ENCODE results near the gene MEF2A.

- TF ChIP-seq, protein P1, sequence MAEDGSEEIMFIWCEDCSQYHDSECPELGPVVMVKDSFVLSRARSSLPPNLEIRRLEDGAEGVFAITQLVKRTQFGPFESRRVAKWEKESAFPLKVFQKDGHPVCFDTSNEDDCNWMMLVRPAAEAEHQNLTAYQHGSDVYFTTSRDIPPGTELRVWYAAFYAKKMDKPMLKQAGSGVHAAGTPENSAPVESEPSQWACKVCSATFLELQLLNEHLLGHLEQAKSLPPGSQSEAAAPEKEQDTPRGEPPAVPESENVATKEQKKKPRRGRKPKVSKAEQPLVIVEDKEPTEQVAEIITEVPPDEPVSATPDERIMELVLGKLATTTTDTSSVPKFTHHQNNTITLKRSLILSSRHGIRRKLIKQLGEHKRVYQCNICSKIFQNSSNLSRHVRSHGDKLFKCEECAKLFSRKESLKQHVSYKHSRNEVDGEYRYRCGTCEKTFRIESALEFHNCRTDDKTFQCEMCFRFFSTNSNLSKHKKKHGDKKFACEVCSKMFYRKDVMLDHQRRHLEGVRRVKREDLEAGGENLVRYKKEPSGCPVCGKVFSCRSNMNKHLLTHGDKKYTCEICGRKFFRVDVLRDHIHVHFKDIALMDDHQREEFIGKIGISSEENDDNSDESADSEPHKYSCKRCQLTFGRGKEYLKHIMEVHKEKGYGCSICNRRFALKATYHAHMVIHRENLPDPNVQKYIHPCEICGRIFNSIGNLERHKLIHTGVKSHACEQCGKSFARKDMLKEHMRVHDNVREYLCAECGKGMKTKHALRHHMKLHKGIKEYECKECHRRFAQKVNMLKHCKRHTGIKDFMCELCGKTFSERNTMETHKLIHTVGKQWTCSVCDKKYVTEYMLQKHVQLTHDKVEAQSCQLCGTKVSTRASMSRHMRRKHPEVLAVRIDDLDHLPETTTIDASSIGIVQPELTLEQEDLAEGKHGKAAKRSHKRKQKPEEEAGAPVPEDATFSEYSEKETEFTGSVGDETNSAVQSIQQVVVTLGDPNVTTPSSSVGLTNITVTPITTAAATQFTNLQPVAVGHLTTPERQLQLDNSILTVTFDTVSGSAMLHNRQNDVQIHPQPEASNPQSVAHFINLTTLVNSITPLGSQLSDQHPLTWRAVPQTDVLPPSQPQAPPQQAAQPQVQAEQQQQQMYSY (CRISPR knock-in tag; IDR thresholded peaks at IDR 0.05), result no peak
- TF ChIP-seq CTCF (IDR thresholded peaks at IDR 0.05) (no peak), JUN (CRISPR knock-in tag; IDR thresholded peaks at IDR 0.05) (no peak), MLX (CRISPR knock-in tag; IDR thresholded peaks at IDR 0.05) (no peak), SOX15 (CRISPR knock-in tag; IDR thresholded peaks at IDR 0.05) (no peak), NR2C2 (CRISPR knock-in tag; IDR thresholded peaks at IDR 0.05) (no peak)
Measured at GRCh38 chr15:99728916-99729315, 163.1 kb downstream of the MEF2A start.
